Measurements from ENCODE around the gene PLXNB2.

The PLXNB2 gene

DNA sequence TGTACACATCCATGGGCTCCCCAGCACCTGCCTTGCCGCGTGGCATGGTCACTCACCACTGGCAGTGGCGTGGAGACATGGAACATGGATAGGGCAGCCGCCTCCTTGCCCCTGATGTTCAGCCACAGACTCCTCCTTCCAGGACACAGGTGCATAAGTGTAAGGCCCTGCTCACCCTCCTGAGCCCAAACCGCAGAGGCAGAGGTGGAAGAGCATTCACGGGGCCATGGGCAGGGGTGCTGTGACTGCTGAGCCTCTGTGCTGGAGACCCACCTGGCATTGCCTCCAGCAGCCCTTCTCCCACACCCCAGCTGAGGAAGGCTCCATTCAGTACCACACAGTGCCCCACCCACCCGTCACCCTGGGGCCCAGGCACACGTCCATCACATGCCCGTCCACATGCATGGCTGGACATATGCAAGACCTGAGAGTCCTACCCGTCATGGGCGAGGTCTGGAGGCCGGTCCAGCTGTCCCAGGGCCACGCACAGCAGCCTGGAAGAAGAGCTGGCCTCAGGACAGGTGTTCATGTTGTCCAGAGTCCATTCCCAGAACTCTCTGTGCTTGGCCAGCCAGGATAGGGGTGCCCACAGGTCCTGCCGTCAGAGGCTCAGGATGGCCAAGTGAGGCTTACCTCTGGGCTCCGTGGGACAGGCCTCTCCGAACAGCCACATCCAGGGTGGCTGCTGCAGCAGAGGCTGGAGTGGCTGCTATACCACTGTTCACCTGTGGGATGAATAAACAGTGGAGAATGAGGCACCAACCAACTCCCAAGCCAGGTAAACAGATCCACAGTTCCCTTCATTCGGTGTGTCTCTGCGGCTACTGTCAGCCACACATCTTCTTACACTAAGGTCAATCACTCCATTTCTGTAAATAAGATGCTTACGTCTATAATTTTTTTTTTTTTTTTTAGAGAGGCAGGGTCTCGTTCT is 60.9 kb downstream of the PLXNB2 start:
- Histone ChIP-seq H3K9me3 (ENCODE audit: control insufficient read depth, insufficient read depth, low read length) (no peaks in the 10 kb centered on the region), H3K79me2 (ENCODE audit: control insufficient read depth, low read length) (peaks cover 65% of the 10 kb centered on the region), H3K27ac (ENCODE audit: low read depth, low read length) (no peak overlapping the region), H3K4me1 (ENCODE audit: control insufficient read depth, low read length) (peaks cover 37% of the 10 kb centered on the region), H3K4me2 (ENCODE audit: low read length) (peak overlapping the region; percentile 87), H3K9me2 (replicated peaks; ENCODE audit: control insufficient read depth, low read length) (no peaks in the 10 kb centered on the region), H3F3A (ENCODE audit: control insufficient read depth, insufficient read depth) (peaks cover 4% of the 10 kb centered on the region; the same call in 1 of the 2 replicates), H4K20me1 (ENCODE audit: control insufficient read depth, insufficient read depth, low read depth, low read length) (peaks cover 3% of the 10 kb centered on the region; the same call in 1 of the 2 replicates), H3K27me3 (ENCODE audit: control insufficient read depth, low read length) (no peaks in the 10 kb centered on the region), H3K4me3 (ENCODE audit: low read length) (peak overlapping the region; percentile 90; the same call in 1 of the 2 replicates), H3K36me3 (ENCODE audit: control insufficient read depth, low read length) (peaks cover 34% of the 10 kb centered on the region)
- TF ChIP-seq EZH2phosphoT487 (IDR thresholded peaks at IDR 0.05; ENCODE audit: borderline replicate concordance, low read length) (no peak), CTCF (IDR thresholded peaks at IDR 0.05; ENCODE audit: low read depth, low read length, poor library complexity, severe bottlenecking) (no peak)

DNA sequence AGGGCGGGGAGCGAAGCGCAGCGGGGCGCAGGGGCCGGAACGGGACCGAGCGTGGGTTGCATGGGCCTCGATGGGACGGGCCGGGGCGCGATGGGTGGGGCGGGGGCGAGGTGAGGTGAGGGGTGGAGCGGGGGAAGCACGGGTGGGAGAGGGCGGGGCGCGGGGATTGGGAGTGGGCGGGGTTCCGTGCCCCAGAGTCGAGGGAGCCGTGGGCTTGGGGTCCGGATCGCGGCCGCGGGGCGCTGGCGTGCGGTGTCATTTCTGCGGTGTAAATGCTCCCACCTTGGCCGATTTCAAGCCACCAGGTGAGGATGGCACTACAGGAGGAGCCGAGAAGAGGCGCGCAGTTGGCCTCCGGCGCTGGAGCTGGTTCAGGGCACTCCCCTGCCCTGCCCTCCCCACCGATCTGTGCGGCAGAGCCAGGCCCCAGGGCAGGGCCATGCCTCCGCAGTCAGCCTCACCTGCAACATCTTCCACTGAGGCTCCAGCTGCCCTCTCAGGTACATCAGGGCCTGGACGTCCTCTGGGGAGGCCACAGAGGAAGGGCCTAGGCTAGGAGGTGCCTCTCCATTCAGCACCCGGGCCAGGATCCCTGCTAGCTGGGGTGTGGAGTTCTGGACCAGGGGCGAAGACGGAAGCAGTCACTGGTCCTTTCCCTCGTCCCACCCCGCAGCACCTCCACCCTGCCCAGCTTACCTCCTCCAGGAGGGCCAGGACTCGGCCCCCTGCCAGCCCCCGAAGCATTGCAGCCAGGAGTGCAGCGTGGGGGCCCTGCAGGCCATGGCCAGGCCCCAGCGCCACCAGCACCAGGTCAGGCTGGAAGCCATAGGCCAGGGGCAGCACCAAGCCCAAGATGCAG is 62.0 kb downstream of the PLXNB2 start:
- Histone ChIP-seq H3K9me3 (ENCODE audit: control insufficient read depth, insufficient read depth, low read length) (no peaks in the 10 kb centered on the region), H3K9me2 (replicated peaks; ENCODE audit: control insufficient read depth, low read length) (no peaks in the 10 kb centered on the region), H3K4me2 (ENCODE audit: low read length) (peak overlapping the region; percentile 87), H4K20me1 (ENCODE audit: control insufficient read depth, insufficient read depth, low read depth, low read length) (peaks cover 5% of the 10 kb centered on the region; the same call in 1 of the 2 replicates), H3K27me3 (ENCODE audit: control insufficient read depth, low read length) (no peaks in the 10 kb centered on the region), H3K36me3 (ENCODE audit: control insufficient read depth, low read length) (peaks cover 36% of the 10 kb centered on the region), H3K79me2 (ENCODE audit: control insufficient read depth, low read length) (peaks cover 71% of the 10 kb centered on the region), H3K27ac (ENCODE audit: low read depth, low read length) (peak overlapping the region; percentile 67), H3K4me1 (ENCODE audit: control insufficient read depth, low read length) (peaks cover 38% of the 10 kb centered on the region), H3K4me3 (ENCODE audit: low read length) (peak overlapping the region; percentile 90), H3F3A (ENCODE audit: control insufficient read depth, insufficient read depth) (peaks cover 4% of the 10 kb centered on the region; the same call in 1 of the 2 replicates)
- TF ChIP-seq CTCF (IDR thresholded peaks at IDR 0.05; ENCODE audit: low read depth, low read length, poor library complexity, severe bottlenecking) (no peak), EZH2phosphoT487 (IDR thresholded peaks at IDR 0.05; ENCODE audit: borderline replicate concordance, low read length) (no peak)

DNA sequence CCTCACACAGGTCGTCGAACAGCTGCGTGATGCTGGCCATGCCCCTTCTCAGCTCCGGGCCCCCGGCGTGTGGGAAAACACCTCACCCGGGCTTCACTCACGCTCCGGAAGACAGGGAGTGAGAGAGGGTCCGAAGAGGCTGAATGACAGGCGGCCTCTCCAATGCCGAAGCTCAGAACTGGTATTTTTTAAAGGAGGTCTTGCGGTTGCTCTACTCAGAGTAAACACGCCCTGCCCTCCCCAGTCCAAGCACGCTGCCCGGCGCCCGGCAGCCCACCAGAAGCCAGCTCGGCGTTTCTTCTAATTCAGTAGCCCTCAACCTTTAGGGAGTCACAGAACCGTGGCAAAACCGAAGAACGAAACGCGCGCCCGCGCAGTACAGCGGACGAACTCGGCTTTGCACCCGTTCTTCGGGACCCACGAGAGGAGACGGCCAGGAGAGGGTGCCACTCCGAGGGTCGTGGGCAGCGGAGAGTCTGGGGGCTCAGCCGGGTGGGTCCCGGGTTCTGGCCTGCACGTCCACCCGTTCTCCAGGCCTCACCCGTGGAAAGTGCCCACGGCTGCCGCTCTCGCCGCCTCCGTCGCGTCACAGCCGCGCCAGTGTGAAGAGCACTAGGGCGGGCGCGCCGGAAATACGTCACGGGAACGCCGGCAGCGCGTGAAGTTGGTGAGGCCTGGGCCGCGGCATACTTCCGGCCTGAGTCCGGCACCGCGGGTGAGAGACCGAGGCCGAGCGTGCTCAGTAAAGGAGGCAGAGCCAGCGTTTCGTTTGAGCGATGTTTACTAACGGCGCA is 62.8 kb downstream of the PLXNB2 start, which contains the start of gene TUBGCP6:
TUBGCP6 (minus strand) TSS at position 604 of the 794 bp plus-strand sequence; CDS start at position 40, 564 bp downstream.
- Histone ChIP-seq H3K4me2 (ENCODE audit: low read length) (peak within 1 kb of the TSS; percentile 87), H3K79me2 (ENCODE audit: control insufficient read depth, low read length) (peaks cover 71% of the 10 kb centered on the region), H3K4me1 (ENCODE audit: control insufficient read depth, low read length) (peaks cover 30% of the 10 kb centered on the region), H3K9me3 (ENCODE audit: control insufficient read depth, insufficient read depth, low read length) (no peaks in the 10 kb centered on the region), H3F3A (ENCODE audit: control insufficient read depth, insufficient read depth) (peaks cover 4% of the 10 kb centered on the region; the same call in 1 of the 2 replicates), H4K20me1 (ENCODE audit: control insufficient read depth, insufficient read depth, low read depth, low read length) (peaks cover 10% of the 10 kb centered on the region; the same call in 1 of the 2 replicates), H3K9me2 (replicated peaks; ENCODE audit: control insufficient read depth, low read length) (no peaks in the 10 kb centered on the region), H3K36me3 (ENCODE audit: control insufficient read depth, low read length) (peaks cover 42% of the 10 kb centered on the region), H3K27ac (ENCODE audit: low read depth, low read length) (peak within 1 kb of the TSS; percentile 67), H3K4me3 (ENCODE audit: low read length) (peak within 1 kb of the TSS; percentile 90), H3K27me3 (ENCODE audit: control insufficient read depth, low read length) (no peaks in the 10 kb centered on the region)
- TF ChIP-seq CTCF (IDR thresholded peaks at IDR 0.05; ENCODE audit: low read depth, low read length, poor library complexity, severe bottlenecking): peak; percentile 20
- no peak for TF ChIP-seq EZH2phosphoT487 (IDR thresholded peaks at IDR 0.05; ENCODE audit: borderline replicate concordance, low read length)
